ENCODE measurements around the gene ANKRD33B.

DNA sequence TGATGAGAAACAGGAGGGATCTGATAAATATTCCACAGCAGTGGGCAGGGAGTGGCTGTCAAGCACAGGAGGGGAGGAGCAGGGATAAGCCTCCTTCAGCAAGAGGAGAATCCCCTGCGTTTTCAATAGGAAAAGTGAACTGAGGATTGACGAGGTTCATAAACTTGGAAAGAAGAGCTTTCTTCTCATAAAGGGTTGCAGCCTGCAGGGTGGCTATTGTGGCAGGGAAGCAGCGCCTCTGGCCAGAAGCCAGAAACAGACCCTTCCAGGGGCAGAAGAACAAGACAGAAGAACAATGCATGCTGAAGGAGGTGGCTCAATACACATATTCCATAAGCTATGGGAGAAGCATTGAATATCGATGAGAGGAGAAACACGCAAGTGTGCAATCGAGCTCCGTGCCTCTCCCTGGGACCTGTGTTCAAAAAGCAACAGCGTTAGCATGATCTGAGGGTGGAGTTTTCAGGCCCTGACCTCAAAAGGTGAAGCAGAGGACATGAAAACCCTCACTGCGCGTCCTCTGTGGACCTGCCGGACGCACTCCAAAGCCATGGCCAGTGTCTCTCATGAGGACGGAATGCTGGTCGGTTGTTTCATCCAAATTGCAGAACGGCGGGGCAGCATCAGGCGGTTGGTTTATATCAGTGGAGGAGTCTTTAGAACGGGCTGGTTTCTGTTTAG lies 67.6 kb downstream of the ANKRD33B start:
- TF ChIP-seq ZNF274 (IDR thresholded peaks at IDR 0.05; ENCODE audit: low read depth, low read length) (no peak), SUZ12 (IDR thresholded peaks at IDR 0.05; ENCODE audit: extremely low read depth, insufficient read depth, insufficient read length) (no peak), YY1 (IDR thresholded peaks at IDR 0.05; ENCODE audit: insufficient read depth, insufficient read length) (no peak)

Data from NT2/D1 (cell line).